ENCODE results near the gene DOCK1. TPM values are rescaled to one million over a fixed set of nuclear protein-coding genes. Genes with fewer than 3 reads are reported as not detected.

DOCK1 gene
- total RNA-seq, 3 donors from 2014 or later, result 50.4 to 101 (median 69.2) TPM

DNA sequence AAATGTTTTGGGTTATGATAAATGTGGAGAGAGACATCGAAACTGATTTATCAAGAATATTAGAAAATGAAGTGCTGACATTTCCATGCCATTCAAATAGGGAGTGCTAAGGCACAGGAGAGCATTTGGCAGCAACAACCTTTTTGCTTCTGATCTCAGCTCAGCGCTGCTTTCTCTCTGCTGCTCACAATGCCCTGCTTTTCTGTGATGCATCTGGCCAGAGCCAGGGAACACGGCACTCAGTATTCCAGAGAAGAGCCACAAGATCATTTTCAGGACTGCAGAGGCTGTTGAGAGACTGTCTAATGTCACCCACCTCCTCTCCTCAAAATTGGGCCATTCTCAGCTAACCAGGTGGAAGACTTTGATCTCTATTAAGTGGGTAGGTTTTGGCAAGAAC is 263.0 kb downstream of the DOCK1 start:
- Histone ChIP-seq H3K27me3 (no peaks in the 10 kb centered on the region), H3K27ac (no peak overlapping the region), H3K9me3 (no peaks in the 10 kb centered on the region), H3K36me3 (no peaks in the 10 kb centered on the region), H3K4me1 (no peaks in the 10 kb centered on the region), H3K4me3 (no peak overlapping the region)
- TF ChIP-seq POLR2A (IDR thresholded peaks at IDR 0.05), result no peak
- no peak for TF ChIP-seq CTCF (IDR thresholded peaks at IDR 0.05)
- TF ChIP-seq POLR2AphosphoS5 (IDR thresholded peaks at IDR 0.05), result no peak
- intact Hi-C loops (cut with DNase I; ENCODE audit: low total_unique reads), result no loop called here
- no peak for DNase-seq (ENCODE audit: low spot score in 2 of 2)

GRCh38 chr10:127174866-127175265 is 269.6 kb downstream of the DOCK1 start:
- no peak for DNase-seq (ENCODE audit: low spot score in 2 of 2)
- Histone ChIP-seq H3K27ac (no peak overlapping the region), H3K4me1 (no peaks in the 10 kb centered on the region), H3K4me3 (no peak overlapping the region), H3K36me3 (no peaks in the 10 kb centered on the region), H3K27me3 (no peaks in the 10 kb centered on the region), H3K9me3 (no peaks in the 10 kb centered on the region)
- intact Hi-C loops (cut with DNase I; ENCODE audit: low total_unique reads), result no loop called here
- TF ChIP-seq POLR2AphosphoS5 (IDR thresholded peaks at IDR 0.05), result no peak
- TF ChIP-seq CTCF (IDR thresholded peaks at IDR 0.05), result no peak
- no peak for TF ChIP-seq POLR2A (IDR thresholded peaks at IDR 0.05)

DNA sequence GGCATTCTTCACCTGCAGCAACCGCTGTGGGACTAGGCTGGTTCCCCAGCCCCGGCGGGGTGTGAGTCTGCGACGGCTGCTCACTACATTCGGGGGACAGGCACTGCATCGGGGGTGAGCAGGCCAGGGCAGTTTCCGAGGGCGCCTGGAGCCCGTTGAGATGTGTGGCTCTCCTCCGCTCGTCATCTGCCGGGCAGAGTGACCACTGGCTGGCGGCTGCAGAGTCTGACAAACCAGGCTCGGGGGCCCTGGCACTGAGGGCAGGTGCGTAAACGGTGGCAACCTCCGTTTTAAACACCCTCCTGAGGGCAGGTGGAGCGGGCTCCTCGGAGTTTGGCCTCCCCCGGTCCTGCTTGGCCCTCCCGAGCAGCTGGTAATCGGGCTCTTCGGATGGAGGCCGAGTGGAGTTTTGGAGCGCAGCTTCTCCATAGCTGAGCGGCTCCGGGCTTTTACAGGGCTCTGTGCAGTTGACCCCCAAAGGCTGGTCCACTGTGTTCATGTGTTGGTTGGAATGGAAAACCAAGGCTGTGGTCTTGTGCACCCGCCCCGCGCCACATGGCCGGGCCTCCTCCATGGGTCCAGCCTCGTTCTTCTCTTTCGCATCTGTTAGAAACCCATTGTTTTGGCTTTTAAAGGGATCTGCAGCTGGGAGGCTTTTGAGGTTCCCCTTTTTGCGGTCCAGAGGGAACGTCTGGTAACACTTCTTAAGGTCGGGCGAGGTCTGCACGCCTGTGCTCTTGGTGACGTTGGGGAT is 270.3 kb downstream of the DOCK1 start:
- intact Hi-C loops (cut with DNase I; ENCODE audit: low total_unique reads), result no loop called here
- no peak overlapping the region for H3K27ac ChIP-seq
- no peak for DNase-seq (ENCODE audit: low spot score in 2 of 2)
- no peaks in the 10 kb centered on the region for H3K36me3 ChIP-seq
- no peaks in the 10 kb centered on the region for H3K9me3 ChIP-seq
- no peaks in the 10 kb centered on the region for H3K27me3 ChIP-seq
- no peak for TF ChIP-seq POLR2AphosphoS5 (IDR thresholded peaks at IDR 0.05)
- no peak for TF ChIP-seq CTCF (IDR thresholded peaks at IDR 0.05)
- no peak for TF ChIP-seq POLR2A (IDR thresholded peaks at IDR 0.05)
- no peaks in the 10 kb centered on the region for H3K4me1 ChIP-seq
- H3K4me3 ChIP-seq, result no peak overlapping the region

- Histone ChIP-seq H3K36me3 (no peaks in the 10 kb centered on the region), H3K9me3 (no peaks in the 10 kb centered on the region), H3K27me3 (no peaks in the 10 kb centered on the region), H3K4me3 (no peak overlapping the region), H3K4me1 (no peaks in the 10 kb centered on the region), H3K27ac (no peak overlapping the region)
- no peak for TF ChIP-seq CTCF (IDR thresholded peaks at IDR 0.05)
- no peak for TF ChIP-seq POLR2A (IDR thresholded peaks at IDR 0.05)
- no peak for TF ChIP-seq POLR2AphosphoS5 (IDR thresholded peaks at IDR 0.05)
- DNase-seq (ENCODE audit: low spot score in 2 of 2), result no peak
- intact Hi-C loops (cut with DNase I; ENCODE audit: low total_unique reads), result no loop called here
Measured at GRCh38 chr10:127176649-127177048, 271.4 kb downstream of the DOCK1 start.

DNA sequence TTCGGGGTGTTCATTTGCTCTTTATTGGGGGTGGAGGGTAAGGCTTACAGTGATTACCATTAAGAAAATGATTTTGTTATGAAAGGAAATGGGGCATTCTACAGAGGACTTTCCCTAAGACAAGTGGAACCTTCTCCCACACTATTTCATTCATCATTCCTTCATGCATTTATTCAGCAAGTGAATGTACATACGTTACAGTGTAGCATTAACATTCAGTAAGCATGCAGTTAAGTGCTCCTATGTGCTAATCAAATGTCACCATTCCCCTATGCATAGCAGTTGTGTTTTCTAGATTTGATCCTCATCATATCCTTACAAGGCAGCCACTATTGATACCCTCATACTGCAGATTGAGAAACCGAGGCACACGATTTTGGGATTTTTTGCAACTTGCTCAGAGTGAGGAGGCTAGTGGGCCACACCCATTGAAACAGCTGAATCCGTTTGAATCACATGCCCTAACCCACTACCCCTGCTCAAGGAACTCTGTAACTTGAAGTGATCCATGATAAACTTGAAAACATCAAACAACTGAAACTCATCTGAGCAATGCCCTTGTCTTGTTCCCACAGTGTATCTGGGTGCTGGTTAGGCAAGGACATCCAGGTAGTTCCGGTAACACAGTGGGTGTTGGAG is 274.5 kb downstream of the DOCK1 start:
- H3K9me3 ChIP-seq, result no peaks in the 10 kb centered on the region
- no peaks in the 10 kb centered on the region for H3K36me3 ChIP-seq
- H3K27me3 ChIP-seq, result no peaks in the 10 kb centered on the region
- no peaks in the 10 kb centered on the region for H3K4me1 ChIP-seq
- no peak overlapping the region for H3K27ac ChIP-seq
- H3K4me3 ChIP-seq, result no peak overlapping the region
- intact Hi-C loops (cut with DNase I; ENCODE audit: low total_unique reads), result no loop called here
- TF ChIP-seq CTCF (IDR thresholded peaks at IDR 0.05), result no peak
- TF ChIP-seq POLR2A (IDR thresholded peaks at IDR 0.05), result no peak
- TF ChIP-seq POLR2AphosphoS5 (IDR thresholded peaks at IDR 0.05), result no peak
- no peak for DNase-seq (ENCODE audit: low spot score in 2 of 2)

Data from breast epithelium (tissue), 4 donors.